Measurements from ENCODE around the gene OR2L2.

OR2L2 gene

GRCh38 chr1:248029770-248030169 is at the start of gene OR2L2:
TSS of gene OR2L2 (plus strand) at chr1:248030070. CDS start at chr1:248038268, 8,198 bp downstream.
- Histone ChIP-seq H3K36me3 (ENCODE audit: control insufficient read depth in 5 of 5, insufficient read depth in 5 of 5, low read length in 5 of 5) (no peaks in the 10 kb centered on the region), H3K9ac (ENCODE audit: low read length in 5 of 5) (no peak within 1 kb of the TSS), H3K4me3 (ENCODE audit: low read depth in 1 of 5, low read length in 5 of 5) (no peak within 1 kb of the TSS), H3K27me3 (ENCODE audit: control insufficient read depth in 5 of 5, insufficient read depth in 4 of 5, low read length in 5 of 5) (no peaks in the 10 kb centered on the region), H3K27ac (ENCODE audit: low read depth, low read length) (no peak within 1 kb of the TSS), H3K9me3 (ENCODE audit: control insufficient read depth in 5 of 5, low read length in 5 of 5) (peaks cover 2 to 16% (median 8%) of the 10 kb centered on the region in 5 donors), H3K4me1 (ENCODE audit: control insufficient read depth in 5 of 5, insufficient read depth in 5 of 5, low read length in 5 of 5) (no peaks in the 10 kb centered on the region)

DNA sequence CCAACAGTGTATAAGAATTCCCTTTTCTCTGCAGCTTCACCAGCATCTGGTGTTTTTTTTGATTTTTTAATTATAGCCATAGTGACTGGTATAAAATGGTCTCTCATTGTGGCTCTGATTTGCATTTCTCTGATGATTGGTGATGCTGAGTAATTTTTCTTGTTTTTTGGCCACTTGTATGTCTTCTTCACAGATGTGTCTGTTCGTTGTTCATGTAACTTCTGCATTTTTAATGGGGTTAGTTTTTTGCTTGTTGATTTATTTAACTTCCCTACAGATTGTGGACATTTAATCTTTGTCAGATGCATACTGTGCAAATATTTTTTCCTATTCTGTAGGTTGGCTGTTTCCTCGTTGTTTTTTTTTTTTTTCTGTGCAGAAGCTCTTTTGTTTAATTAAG is 36.9 kb upstream of the OR2L2 start:
- Histone ChIP-seq H3K4me3 (ENCODE audit: low read depth in 1 of 5, low read length in 5 of 5) (no peak overlapping the region), H3K4me1 (ENCODE audit: control insufficient read depth in 5 of 5, insufficient read depth in 5 of 5, low read length in 5 of 5) (no peaks in the 10 kb centered on the region), H3K27ac (ENCODE audit: low read depth, low read length) (no peak overlapping the region), H3K36me3 (ENCODE audit: control insufficient read depth in 5 of 5, insufficient read depth in 5 of 5, low read length in 5 of 5) (no peaks in the 10 kb centered on the region), H3K27me3 (ENCODE audit: control insufficient read depth in 5 of 5, insufficient read depth in 4 of 5, low read length in 5 of 5) (no peaks in the 10 kb centered on the region), H3K9me3 (ENCODE audit: control insufficient read depth in 5 of 5, low read length in 5 of 5) (peaks cover 0 to 5% (median 0%) of the 10 kb centered on the region in 5 donors), H3K9ac (ENCODE audit: low read length in 5 of 5) (no peak overlapping the region)

DNA sequence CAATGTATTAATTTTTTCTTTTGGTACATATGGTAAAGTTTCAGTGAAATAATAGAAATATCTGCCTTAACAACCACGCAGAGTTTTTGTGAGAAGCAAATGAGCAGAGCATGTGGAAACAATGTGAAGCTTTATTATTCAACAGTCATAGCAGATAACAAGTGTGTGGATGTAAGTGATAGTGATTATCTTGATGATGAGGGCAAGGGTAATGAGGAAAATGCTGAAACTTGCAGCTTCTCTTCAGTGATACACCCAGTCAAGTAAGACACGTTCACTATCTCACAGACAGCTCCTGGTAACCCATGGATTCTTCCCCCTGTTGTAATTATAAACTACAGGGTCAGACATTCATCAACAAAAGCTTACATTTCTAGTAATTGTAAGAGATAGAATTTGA is 31.1 kb upstream of the OR2L2 start:
- no peaks in the 10 kb centered on the region for H3K4me1 ChIP-seq (ENCODE audit: control insufficient read depth in 5 of 5, insufficient read depth in 5 of 5, low read length in 5 of 5)
- H3K27me3 ChIP-seq (ENCODE audit: control insufficient read depth in 5 of 5, insufficient read depth in 4 of 5, low read length in 5 of 5), result no peaks in the 10 kb centered on the region
- no peaks in the 10 kb centered on the region for H3K36me3 ChIP-seq (ENCODE audit: control insufficient read depth in 5 of 5, insufficient read depth in 5 of 5, low read length in 5 of 5)
- no peak overlapping the region for H3K9ac ChIP-seq (ENCODE audit: low read length in 5 of 5)
- no peak overlapping the region for H3K27ac ChIP-seq (ENCODE audit: low read depth, low read length)
- H3K9me3 ChIP-seq (ENCODE audit: control insufficient read depth in 5 of 5, low read length in 5 of 5), result no peaks in the 10 kb centered on the region
- H3K4me3 ChIP-seq (ENCODE audit: low read depth in 1 of 5, low read length in 5 of 5), result no peak overlapping the region

DNA sequence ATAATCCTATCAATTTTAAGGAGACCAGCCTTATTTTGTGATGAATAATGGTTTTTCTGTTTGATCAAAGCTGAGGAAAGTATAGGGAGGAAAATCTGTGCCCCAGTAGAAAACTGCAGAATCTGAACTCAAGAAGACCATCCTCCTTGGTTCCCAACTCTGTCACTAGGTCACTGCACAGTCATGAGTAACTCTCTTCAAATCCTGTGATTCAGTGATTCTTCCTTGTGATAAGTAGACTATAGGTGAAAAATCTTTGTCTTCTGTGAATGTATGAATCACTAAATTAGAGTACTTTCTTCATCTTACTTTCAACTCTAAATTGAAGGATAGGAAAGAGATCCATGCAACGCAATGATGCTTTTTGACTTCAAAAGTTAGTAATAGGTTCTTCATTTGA is 29.7 kb upstream of the OR2L2 start:
- no peaks in the 10 kb centered on the region for H3K36me3 ChIP-seq (ENCODE audit: control insufficient read depth in 5 of 5, insufficient read depth in 5 of 5, low read length in 5 of 5)
- H3K9ac ChIP-seq (ENCODE audit: low read length in 5 of 5), result no peak overlapping the region

GRCh38 chr1:248007778-248008177 is 22.1 kb upstream of the OR2L2 start:
- H3K4me1 ChIP-seq (ENCODE audit: control insufficient read depth in 5 of 5, insufficient read depth in 5 of 5, low read length in 5 of 5), result no peaks in the 10 kb centered on the region
- H3K36me3 ChIP-seq (ENCODE audit: control insufficient read depth in 5 of 5, insufficient read depth in 5 of 5, low read length in 5 of 5), result no peaks in the 10 kb centered on the region
- no peak overlapping the region for H3K27ac ChIP-seq (ENCODE audit: low read depth, low read length)
- H3K27me3 ChIP-seq (ENCODE audit: control insufficient read depth in 5 of 5, insufficient read depth in 4 of 5, low read length in 5 of 5), result no peaks in the 10 kb centered on the region
- no peak overlapping the region for H3K4me3 ChIP-seq (ENCODE audit: low read depth in 1 of 5, low read length in 5 of 5)
- peaks cover 9 to 25% (median 14%) of the 10 kb centered on the region in 5 donors for H3K9me3 ChIP-seq (ENCODE audit: control insufficient read depth in 5 of 5, low read length in 5 of 5)
- no peak overlapping the region for H3K9ac ChIP-seq (ENCODE audit: low read length in 5 of 5)

More for the DNA sequence above, 29.7 kb upstream of the OR2L2 start:
- no peaks in the 10 kb centered on the region for H3K9me3 ChIP-seq (ENCODE audit: control insufficient read depth in 5 of 5, low read length in 5 of 5)
- no peak overlapping the region for H3K4me3 ChIP-seq (ENCODE audit: low read depth in 1 of 5, low read length in 5 of 5)
- no peak overlapping the region for H3K27ac ChIP-seq (ENCODE audit: low read depth, low read length)
- no peaks in the 10 kb centered on the region for H3K4me1 ChIP-seq (ENCODE audit: control insufficient read depth in 5 of 5, insufficient read depth in 5 of 5, low read length in 5 of 5)
- no peaks in the 10 kb centered on the region for H3K27me3 ChIP-seq (ENCODE audit: control insufficient read depth in 5 of 5, insufficient read depth in 4 of 5, low read length in 5 of 5)

DNA sequence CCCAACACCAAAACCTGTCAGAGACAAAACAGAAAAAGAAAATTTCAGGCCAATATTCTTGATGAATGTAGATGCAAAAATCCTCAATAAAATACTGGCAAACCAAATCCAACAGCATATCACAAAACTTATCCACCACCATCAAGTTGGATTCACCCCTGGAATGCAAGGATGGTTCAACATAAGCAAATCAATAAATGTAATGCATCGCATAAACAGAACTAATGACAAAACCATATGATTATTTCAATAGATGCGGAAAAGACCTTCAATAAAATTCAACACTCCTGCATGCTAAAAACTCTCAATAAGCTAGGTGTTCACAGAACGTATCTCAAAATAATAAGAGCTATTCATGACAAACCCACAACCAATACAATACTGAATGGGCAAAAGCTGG is 20.2 kb upstream of the OR2L2 start:
- Histone ChIP-seq H3K9me3 (ENCODE audit: control insufficient read depth in 5 of 5, low read length in 5 of 5) (peaks cover 9 to 25% (median 14%) of the 10 kb centered on the region in 5 donors), H3K36me3 (ENCODE audit: control insufficient read depth in 5 of 5, insufficient read depth in 5 of 5, low read length in 5 of 5) (no peaks in the 10 kb centered on the region), H3K27ac (ENCODE audit: low read depth, low read length) (no peak overlapping the region), H3K4me1 (ENCODE audit: control insufficient read depth in 5 of 5, insufficient read depth in 5 of 5, low read length in 5 of 5) (no peaks in the 10 kb centered on the region), H3K9ac (ENCODE audit: low read length in 5 of 5) (no peak overlapping the region), H3K27me3 (ENCODE audit: control insufficient read depth in 5 of 5, insufficient read depth in 4 of 5, low read length in 5 of 5) (no peaks in the 10 kb centered on the region), H3K4me3 (ENCODE audit: low read depth in 1 of 5, low read length in 5 of 5) (no peak overlapping the region)

DNA sequence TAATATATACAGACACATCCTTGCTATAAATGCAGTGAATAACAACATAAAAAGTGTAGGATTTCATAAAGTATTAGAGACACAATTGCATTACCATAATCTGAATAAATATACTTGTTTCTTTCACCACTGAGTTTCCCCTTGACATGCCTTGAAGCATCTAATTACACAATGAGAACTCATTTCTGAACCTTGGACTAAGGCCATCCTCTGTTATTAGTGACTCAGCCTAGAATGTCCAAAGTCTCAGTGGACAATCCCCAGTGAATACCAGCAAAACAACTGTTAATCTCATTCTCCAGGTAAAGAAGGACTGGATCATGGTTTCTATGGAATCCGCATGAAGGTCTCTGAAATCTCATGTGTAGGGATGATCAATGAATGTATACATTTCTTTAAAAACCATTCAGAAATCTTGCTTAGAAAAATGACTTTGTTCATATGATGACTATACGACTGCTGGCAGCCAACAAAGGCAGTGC is 16.6 kb upstream of the OR2L2 start, which contains the start of gene OR2L5:
Gene OR2L5 (plus strand): TSS at position 432 of the 482 bp plus-strand sequence. CDS start 8,288 bp downstream, outside the sequence.
- Histone ChIP-seq H3K4me1 (ENCODE audit: control insufficient read depth in 5 of 5, insufficient read depth in 5 of 5, low read length in 5 of 5) (no peaks in the 10 kb centered on the region), H3K27ac (ENCODE audit: low read depth, low read length) (no peak within 1 kb of the TSS), H3K36me3 (ENCODE audit: control insufficient read depth in 5 of 5, insufficient read depth in 5 of 5, low read length in 5 of 5) (no peaks in the 10 kb centered on the region), H3K27me3 (ENCODE audit: control insufficient read depth in 5 of 5, insufficient read depth in 4 of 5, low read length in 5 of 5) (no peaks in the 10 kb centered on the region), H3K9ac (ENCODE audit: low read length in 5 of 5) (no peak within 1 kb of the TSS), H3K4me3 (ENCODE audit: low read depth in 1 of 5, low read length in 5 of 5) (no peak within 1 kb of the TSS), H3K9me3 (ENCODE audit: control insufficient read depth in 5 of 5, low read length in 5 of 5) (peaks cover 7 to 17% (median 14%) of the 10 kb centered on the region in 5 donors)

DNA sequence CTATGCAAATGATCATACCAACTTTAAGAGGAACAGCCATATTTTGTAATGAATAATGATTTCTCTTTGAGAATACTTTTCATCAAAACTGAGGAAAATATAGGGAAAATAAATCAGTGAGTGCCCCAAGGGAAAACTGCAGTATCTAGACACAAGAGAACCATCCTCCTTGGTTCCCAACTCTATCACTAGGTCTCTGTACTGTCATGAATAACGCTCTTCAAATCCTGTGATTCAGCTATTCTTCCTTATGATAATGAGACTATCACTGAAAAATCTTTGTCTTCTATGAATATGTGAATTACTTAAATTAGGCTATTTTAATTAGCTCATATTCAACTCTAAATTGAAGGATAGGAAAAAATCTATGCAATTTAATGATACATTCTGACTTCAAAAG is 14.1 kb upstream of the OR2L2 start:
- H3K9me3 ChIP-seq (ENCODE audit: control insufficient read depth in 5 of 5, low read length in 5 of 5), result peaks cover 3 to 11% (median 5%) of the 10 kb centered on the region in 5 donors
- no peaks in the 10 kb centered on the region for H3K36me3 ChIP-seq (ENCODE audit: control insufficient read depth in 5 of 5, insufficient read depth in 5 of 5, low read length in 5 of 5)
- no peak overlapping the region for H3K9ac ChIP-seq (ENCODE audit: low read length in 5 of 5)
- no peak overlapping the region for H3K4me3 ChIP-seq (ENCODE audit: low read depth in 1 of 5, low read length in 5 of 5)
- no peaks in the 10 kb centered on the region for H3K27me3 ChIP-seq (ENCODE audit: control insufficient read depth in 5 of 5, insufficient read depth in 4 of 5, low read length in 5 of 5)
- H3K4me1 ChIP-seq (ENCODE audit: control insufficient read depth in 5 of 5, insufficient read depth in 5 of 5, low read length in 5 of 5), result no peaks in the 10 kb centered on the region
- H3K27ac ChIP-seq (ENCODE audit: low read depth, low read length), result no peak overlapping the region

DNA sequence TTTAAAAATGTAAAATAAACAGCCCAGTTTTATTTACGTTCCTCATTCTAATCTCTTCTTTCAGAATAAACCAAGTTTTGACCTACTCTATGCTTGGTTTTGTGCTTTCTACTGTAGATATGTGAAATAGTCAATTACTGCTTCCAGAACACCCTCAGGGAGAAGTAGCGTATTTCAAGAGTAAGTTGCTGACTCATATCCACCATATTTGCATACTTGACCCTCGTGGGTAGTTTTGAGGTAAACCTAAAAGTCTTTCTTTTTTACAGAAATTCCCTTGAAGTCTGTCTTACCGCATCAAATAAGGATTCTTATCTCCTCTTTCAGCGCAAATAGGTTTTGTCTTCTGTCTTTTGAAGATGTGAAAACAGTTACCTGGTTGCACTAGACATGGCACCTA is 15.3 kb downstream of the OR2L2 start:
- Histone ChIP-seq H3K4me1 (ENCODE audit: control insufficient read depth in 5 of 5, insufficient read depth in 5 of 5, low read length in 5 of 5) (no peaks in the 10 kb centered on the region), H3K9me3 (ENCODE audit: control insufficient read depth in 5 of 5, low read length in 5 of 5) (peaks cover 0 to 1% (median 0%) of the 10 kb centered on the region in 5 donors), H3K36me3 (ENCODE audit: control insufficient read depth in 5 of 5, insufficient read depth in 5 of 5, low read length in 5 of 5) (no peaks in the 10 kb centered on the region), H3K27me3 (ENCODE audit: control insufficient read depth in 5 of 5, insufficient read depth in 4 of 5, low read length in 5 of 5) (no peaks in the 10 kb centered on the region), H3K27ac (ENCODE audit: low read depth, low read length) (no peak overlapping the region), H3K4me3 (ENCODE audit: low read depth in 1 of 5, low read length in 5 of 5) (no peak overlapping the region), H3K9ac (ENCODE audit: low read length in 5 of 5) (no peak overlapping the region)

- H3K36me3 ChIP-seq (ENCODE audit: control insufficient read depth in 5 of 5, insufficient read depth in 5 of 5, low read length in 5 of 5), result no peaks in the 10 kb centered on the region
- H3K9ac ChIP-seq (ENCODE audit: low read length in 5 of 5), result no peak within 1 kb of the TSS
- H3K27me3 ChIP-seq (ENCODE audit: control insufficient read depth in 5 of 5, insufficient read depth in 4 of 5, low read length in 5 of 5), result no peaks in the 10 kb centered on the region
- H3K4me3 ChIP-seq (ENCODE audit: low read depth in 1 of 5, low read length in 5 of 5), result no peak within 1 kb of the TSS
- H3K27ac ChIP-seq (ENCODE audit: low read depth, low read length), result no peak within 1 kb of the TSS
- H3K9me3 ChIP-seq (ENCODE audit: control insufficient read depth in 5 of 5, low read length in 5 of 5), result no peaks in the 10 kb centered on the region
- no peaks in the 10 kb centered on the region for H3K4me1 ChIP-seq (ENCODE audit: control insufficient read depth in 5 of 5, insufficient read depth in 5 of 5, low read length in 5 of 5)
Measured at GRCh38 chr1:248046536-248046935, 16.7 kb downstream of the OR2L2 start, which contains the start of gene OR2L3. TSS of gene OR2L3 (plus strand) at chr1:248046836. CDS start at chr1:248060682, 13,846 bp downstream.

Measured in subcutaneous abdominal adipose tissue (tissue), 5 donors.